NCI-H1930 (cell line): ENCODE data around the gene PGGHG.

Experiments
- DNase-seq, 2 experiments: peaks; one replicate each; lab custom pipeline; 2025; lab: John Stamatoyannopoulos, UW

PGGHG gene

GRCh38 chr11:269146-269890, 19.6 kb upstream of the PGGHG start:
- no peak for DNase-seq

GRCh38 chr11:270451-271318, 18.2 kb upstream of the PGGHG start:
- no peak for DNase-seq

- no peak for DNase-seq
Observed at GRCh38 chr11:271319-271715, 17.6 kb upstream of the PGGHG start.

- DNase-seq, result no peak
Observed at GRCh38 chr11:272195-272930, 16.6 kb upstream of the PGGHG start.

GRCh38 chr11:272931-273198, 16.1 kb upstream of the PGGHG start:
- DNase-seq, result no peak

- no peak for DNase-seq
Observed at GRCh38 chr11:276219-276618, 12.7 kb upstream of the PGGHG start.

GRCh38 chr11:278001-278951, 10.7 kb upstream of the PGGHG start, which contains the start of gene NLRP6:
NLRP6 (plus strand) TSS chr11:278407; CDS start chr11:278570, 163 bp downstream.
- no peak for DNase-seq

- DNase-seq, result no peak
Observed at GRCh38 chr11:279040-279965, 9.6 kb upstream of the PGGHG start.

GRCh38 chr11:279966-280705, 8.8 kb upstream of the PGGHG start:
- DNase-seq, result no peak

GRCh38 chr11:280706-281485, 8.0 kb upstream of the PGGHG start:
- DNase-seq, result no peak

GRCh38 chr11:281486-282161, 7.3 kb upstream of the PGGHG start:
- DNase-seq, result no peak

- no peak for DNase-seq
Observed at GRCh38 chr11:282171-282570, 6.8 kb upstream of the PGGHG start.

GRCh38 chr11:282630-283360, 6.1 kb upstream of the PGGHG start:
- no peak for DNase-seq

- no peak for DNase-seq
Observed at GRCh38 chr11:283405-284104, 5.4 kb upstream of the PGGHG start.

GRCh38 chr11:284105-285020, 4.6 kb upstream of the PGGHG start:
- no peak for DNase-seq
